Neuronal stem cell (in vitro differentiated cells): ENCODE results near the gene PRR35.

Experiments
- DNase-seq: peaks from one replicate; pipeline ENCODE4 v3.0.0-alpha.2; 2013; ENCODE audit warnings: low spot score
- H2AFZ ChIP-seq: one replicate; pipeline ENCODE4 v1.6.1; 2013; ENCODE audit warnings: mild to moderate bottlenecking, low read length, inconsistent platforms
- H2AK5ac ChIP-seq: 2 replicates; pipeline ENCODE4 v1.6.1; 2013; ENCODE audit warnings: low read depth, mild to moderate bottlenecking, inconsistent platforms, low read length, moderate library complexity, mixed read lengths
- H2BK120ac ChIP-seq: 2 replicates; pipeline ENCODE4 v1.6.1; 2013; ENCODE audit warnings: low read depth, mild to moderate bottlenecking, inconsistent platforms, low read length, moderate library complexity, mixed read lengths
- H2BK12ac ChIP-seq: one replicate; pipeline ENCODE4 v1.6.1; 2013; ENCODE audit warnings: low read length, inconsistent platforms
- H2BK15ac ChIP-seq: 2 replicates; pipeline ENCODE4 v1.6.1; 2013; ENCODE audit warnings: mild to moderate bottlenecking, low read length, inconsistent platforms, mixed read lengths
- H2BK5ac ChIP-seq: one replicate; pipeline ENCODE4 v1.6.1; 2013; ENCODE audit warnings: inconsistent platforms, mild to moderate bottlenecking, low read length, moderate library complexity
- H3K14ac ChIP-seq: one replicate; pipeline ENCODE4 v1.6.1; 2013; ENCODE audit warnings: low read length, inconsistent platforms
- H3K18ac ChIP-seq: 2 replicates; pipeline ENCODE4 v1.6.1; 2013; ENCODE audit warnings: low read length, inconsistent platforms
- H3K23ac ChIP-seq: 2 replicates; pipeline ENCODE4 v1.6.1; 2013; ENCODE audit warnings: low read depth, mild to moderate bottlenecking, mixed read lengths, low read length, inconsistent platforms; ENCODE audit not compliant: poor library complexity
- H3K27ac ChIP-seq: replicated peaks from 3 replicates; pipeline ENCODE4 v1.5.1; 2013; ENCODE audit warnings: low read length, inconsistent platforms
- H3K27me3 ChIP-seq, 3 experiments: 2 replicates each; pipeline ENCODE4 v1.6.1; 2013; ENCODE audit warnings: low read length in 3 of 3, mild to moderate bottlenecking in 2 of 3, inconsistent platforms in 1 of 3, low read depth in 1 of 3, mixed read lengths in 1 of 3, moderate library complexity in 1 of 3; ENCODE audit not compliant: control insufficient read depth in 3 of 3, insufficient read depth in 3 of 3
- H3K36me3 ChIP-seq, 2 donors: replicated peaks in 1 of 2; 2 replicates each; pipeline ENCODE4 v1.6.1; 2013; ENCODE audit warnings: low read length in 2 of 2; ENCODE audit not compliant: control insufficient read depth in 2 of 2, insufficient read depth in 2 of 2
- H3K4ac ChIP-seq: 2 replicates; pipeline ENCODE4 v1.6.1; 2013; ENCODE audit warnings: inconsistent platforms, mild to moderate bottlenecking, low read length, moderate library complexity
- H3K4me1 ChIP-seq, 2 donors: 1 replicate in 1 of 2; 2 replicates in 1 of 2; pipeline ENCODE4 v1.6.1; 2013; ENCODE audit warnings: low read length in 2 of 2, low read depth in 1 of 2; ENCODE audit not compliant: control insufficient read depth in 2 of 2, insufficient read depth in 1 of 2
- H3K4me2 ChIP-seq: one replicate; pipeline ENCODE4 v1.6.1; 2013; ENCODE audit warnings: mild to moderate bottlenecking, low read length, inconsistent platforms; ENCODE audit not compliant: insufficient read depth, poor library complexity, severe bottlenecking
- H3K4me3 ChIP-seq, 2 donors: 2 replicates each; pipeline ENCODE4 v1.5.1; 2013; ENCODE audit warnings: low read length in 2 of 2, mild to moderate bottlenecking in 2 of 2, inconsistent platforms in 1 of 2, moderate library complexity in 1 of 2
- H3K79me1 ChIP-seq: one replicate; pipeline ENCODE4 v1.6.1; 2013; ENCODE audit warnings: low read depth, mild to moderate bottlenecking, inconsistent platforms, low read length, moderate library complexity
- H3K9ac ChIP-seq: one replicate; pipeline ENCODE4 v1.6.1; 2013; ENCODE audit warnings: mild to moderate bottlenecking, low read depth, low read length, inconsistent platforms; ENCODE audit not compliant: poor library complexity
- H3K9me3 ChIP-seq, 2 donors: replicated peaks in 1 of 2; 2 replicates each; pipeline versions ENCODE3 to v1.6.1; 2013; ENCODE audit warnings: low read length in 2 of 2, mild to moderate bottlenecking in 2 of 2, inconsistent platforms in 1 of 2, low read depth in 1 of 2, mixed read lengths in 1 of 2, moderate library complexity in 1 of 2; ENCODE audit not compliant: control insufficient read depth in 2 of 2, insufficient read depth in 1 of 2
- H4K8ac ChIP-seq: one replicate; pipeline ENCODE4 v1.6.1; 2013; ENCODE audit warnings: low read depth, mild to moderate bottlenecking, inconsistent platforms, low read length, moderate library complexity
- H4K91ac ChIP-seq: one replicate; pipeline ENCODE4 v1.6.1; 2013; ENCODE audit warnings: low read length, low read depth, mild to moderate bottlenecking, inconsistent platforms; ENCODE audit not compliant: poor library complexity
- WGBS, 2 donors: extraction: QIAGEN DNeasy Blood & Tissue Kit; methylation state at CpG; one replicate each; pipeline ENCODE4 v1.1.7; 2013; ENCODE audit warnings: missing lambda C conversion rate in 2 of 2, mixed read lengths in 1 of 2; ENCODE audit not compliant: insufficient read length in 2 of 2, insufficient replicate concordance in 1 of 2; ENCODE audit errors: extremely low coverage in 2 of 2; 5-methylcytosine and 5-hydroxymethylcytosine counted together

The PRR35 gene

GRCh38 chr16:563072-563644, 3.0 kb downstream of the PRR35 start:
- WGBS, 2 donors = no CpG with 5 or more reads among the region's 30 CpGs
- Histone ChIP-seq H2AK5ac (peak overlapping the region; percentile 63), H2BK5ac (no peak overlapping the region), H4K91ac (no peak overlapping the region), H3K18ac (no peak overlapping the region), H2AFZ (no peak overlapping the region), H4K8ac (no peak overlapping the region), H3K9ac (no peak overlapping the region), H3K36me3 (no peaks in the 10 kb centered on the region), H3K9me3 (peaks cover 0 to 2% of the 10 kb centered on the region in 2 donors), H3K27me3 (peaks cover 14 to 49% (median 43%) of the 10 kb centered on the region in 3 experiments), H3K14ac (no peak overlapping the region), H3K79me1 (peaks cover 5% of the 10 kb centered on the region), H2BK120ac (no peak overlapping the region), H3K23ac (peak overlapping the region; percentile 55), H3K4me1 (peaks cover 0 to 30% of the 10 kb centered on the region in 2 donors), H3K27ac (no peak overlapping the region), H3K4me2 (no peak overlapping the region), H3K4me3 (no peak overlapping the region), H2BK15ac (peak overlapping the region; percentile 89), H2BK12ac (peak overlapping the region; percentile 58), H3K4ac (no peak overlapping the region)
- DNase-seq = no peak

- Histone ChIP-seq H4K91ac (no peak overlapping the region), H2BK120ac (no peak overlapping the region), H3K27ac (no peak overlapping the region), H3K36me3 (no peaks in the 10 kb centered on the region), H4K8ac (no peak overlapping the region), H3K9ac (peak overlapping the region; percentile 50), H3K23ac (peak overlapping the region; percentile 85), H3K4me3 (no peak overlapping the region), H2BK15ac (peak overlapping the region; percentile 49), H3K9me3 (peaks cover 0 to 2% of the 10 kb centered on the region in 2 donors), H3K4me2 (no peak overlapping the region), H3K27me3 (peaks cover 7 to 32% (median 26%) of the 10 kb centered on the region in 3 experiments), H3K4ac (no peak overlapping the region), H2AFZ (peak overlapping the region; percentile 81), H3K14ac (peak overlapping the region; percentile 38), H3K18ac (no peak overlapping the region), H2BK5ac (peak overlapping the region; percentile 39), H3K4me1 (peaks cover 3 to 36% of the 10 kb centered on the region in 2 donors), H2AK5ac (peak overlapping the region; percentile 70), H3K79me1 (peaks cover 4% of the 10 kb centered on the region), H2BK12ac (peak overlapping the region; percentile 58)
- DNase-seq = no peak
- no CpG with 5 or more reads among the region's 42 CpGs for WGBS, 2 donors
Observed at GRCh38 chr16:564690-565418, 4.7 kb downstream of the PRR35 start.

DNA sequence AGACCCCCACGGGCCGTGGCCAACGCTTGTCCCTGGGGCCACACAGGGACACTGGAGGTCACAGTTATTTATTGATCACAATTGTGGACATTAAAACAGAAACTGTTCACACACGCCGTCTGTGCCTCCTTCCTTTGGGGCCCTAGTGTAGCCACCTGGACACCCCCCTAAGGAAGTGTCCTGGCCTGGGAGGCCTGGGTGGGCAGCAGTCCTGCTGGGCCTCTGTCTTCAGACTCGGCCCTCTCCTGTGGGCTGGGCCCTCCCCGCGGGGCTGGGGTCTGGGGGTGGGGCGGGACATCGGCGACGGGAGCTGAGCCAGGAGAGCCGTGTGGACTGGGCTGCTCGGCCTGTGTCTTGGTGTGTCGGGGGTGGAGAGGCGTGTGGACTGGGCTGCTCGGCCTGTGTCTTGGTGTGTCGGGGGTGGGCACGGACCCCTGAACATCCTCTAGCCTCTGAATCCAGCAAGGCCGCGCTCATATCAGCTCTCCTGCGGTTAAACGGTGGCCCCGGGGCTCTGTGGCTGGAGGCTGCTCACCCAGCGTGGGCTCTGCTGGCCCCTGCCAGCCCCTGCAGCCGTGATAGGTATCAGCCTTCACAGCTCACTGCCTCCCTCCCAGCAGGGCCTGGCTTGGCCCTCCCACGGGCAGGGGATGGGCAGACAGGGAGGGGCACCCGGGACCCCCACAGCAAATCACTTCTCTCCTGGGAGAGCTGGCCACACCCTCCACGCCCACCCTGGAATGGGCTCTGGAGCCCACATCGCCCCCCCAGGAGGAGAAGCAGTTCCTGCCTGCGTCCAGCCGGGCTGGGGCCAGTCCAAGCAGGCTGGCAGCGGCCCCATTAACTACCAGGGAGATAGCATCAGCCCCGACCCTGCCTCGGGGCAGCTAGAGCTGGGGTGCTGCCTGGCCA, 5.5 kb downstream of the PRR35 start:
- peak overlapping the region; percentile 60 for H3K9ac ChIP-seq
- H2AK5ac ChIP-seq = peak overlapping the region; percentile 75
- H2BK5ac ChIP-seq = peak overlapping the region; percentile 87
- H3K27ac ChIP-seq = no peak overlapping the region
- H2BK120ac ChIP-seq = no peak overlapping the region
- H3K36me3 ChIP-seq = no peaks in the 10 kb centered on the region
- H3K18ac ChIP-seq = peak overlapping the region; percentile 76
- peak overlapping the region; percentile 81 for H2AFZ ChIP-seq
- H4K91ac ChIP-seq = no peak overlapping the region
- no peak overlapping the region for H3K4ac ChIP-seq
- peak overlapping the region; percentile 58 for H2BK12ac ChIP-seq
- H3K4me1 ChIP-seq = peaks cover 4 to 36% of the 10 kb centered on the region in 2 donors
- peaks cover 5 to 28% (median 18%) of the 10 kb centered on the region in 3 experiments for H3K27me3 ChIP-seq
- H3K14ac ChIP-seq = peak overlapping the region; percentile 38
- peaks cover 0 to 2% of the 10 kb centered on the region in 2 donors for H3K9me3 ChIP-seq
- peak overlapping the region; percentile 92 for H2BK15ac ChIP-seq
- no CpG with 5 or more reads among the region's 35 CpGs for WGBS, 2 donors
- H3K79me1 ChIP-seq = peaks cover 8% of the 10 kb centered on the region
- DNase-seq = no peak
- peak overlapping the region; percentile 98 for H3K23ac ChIP-seq
- no peak overlapping the region for H3K4me2 ChIP-seq
- no peak overlapping the region for H3K4me3 ChIP-seq
- H4K8ac ChIP-seq = no peak overlapping the region
